NCI-H128 (cell line): ENCODE results near the gene ABCC8.

Experiments used
- DNase-seq: peaks from one replicate; lab custom pipeline; 2025; ENCODE audit not compliant: unreplicated experiment; lab: John Stamatoyannopoulos, UW

The ABCC8 gene

DNA sequence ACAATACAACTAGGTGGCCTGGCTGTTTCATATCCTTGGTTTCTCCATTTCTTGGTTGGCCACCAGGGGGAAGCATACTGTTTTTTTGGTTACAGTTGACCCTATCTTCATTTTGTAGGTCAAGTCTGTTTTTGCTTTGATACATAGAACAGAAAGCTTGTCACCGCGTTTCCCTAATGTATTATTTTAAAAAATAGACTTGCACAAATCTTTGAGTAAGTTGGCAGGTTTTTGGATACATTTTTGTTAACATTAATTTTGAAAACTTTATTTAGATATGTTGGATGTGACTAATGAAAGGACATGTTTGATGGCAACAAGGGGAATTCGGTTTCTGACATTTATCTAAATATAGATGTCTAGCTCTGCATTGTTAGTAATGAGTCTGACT lies 122.0 kb downstream of the ABCC8 start:
- peak; percentile 2 for DNase-seq

DNA sequence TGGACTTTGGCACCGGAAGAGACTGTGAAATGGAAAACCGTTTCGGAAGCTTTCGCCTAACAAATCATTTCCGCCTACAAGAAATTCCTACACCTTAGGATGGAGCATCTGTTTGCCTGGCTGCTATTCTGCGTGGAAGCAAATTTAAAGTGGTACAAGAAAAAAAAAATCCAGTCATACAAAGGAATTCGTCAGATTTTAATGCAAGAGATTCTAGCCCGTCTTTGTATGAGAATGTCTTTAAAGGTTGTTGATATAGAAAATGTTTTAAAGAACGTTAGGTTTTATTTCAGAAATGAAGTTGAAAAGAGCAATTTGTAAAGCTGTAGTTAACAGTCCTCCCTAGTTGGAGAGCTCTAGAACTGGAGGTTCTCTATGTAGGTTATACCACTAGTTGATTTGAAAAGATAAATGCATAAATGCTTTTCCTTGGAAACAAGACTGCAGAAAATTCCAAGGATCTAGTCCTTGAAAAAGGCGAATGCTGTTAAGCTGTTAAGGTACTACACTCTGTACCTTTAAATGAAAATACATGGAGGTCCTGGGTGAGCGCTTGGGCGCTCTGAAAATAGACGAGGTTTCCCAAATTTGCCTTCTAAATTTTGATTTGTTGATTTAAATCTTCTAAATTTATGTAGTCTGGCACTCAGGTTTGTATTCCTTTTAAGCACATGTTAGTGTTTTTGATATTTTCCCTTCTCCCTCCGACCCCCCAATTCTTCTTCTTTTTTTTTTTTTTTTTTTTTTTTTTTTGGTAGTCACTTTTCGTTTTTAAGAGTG lies 122.6 kb downstream of the ABCC8 start:
- DNase-seq = no peak

DNA sequence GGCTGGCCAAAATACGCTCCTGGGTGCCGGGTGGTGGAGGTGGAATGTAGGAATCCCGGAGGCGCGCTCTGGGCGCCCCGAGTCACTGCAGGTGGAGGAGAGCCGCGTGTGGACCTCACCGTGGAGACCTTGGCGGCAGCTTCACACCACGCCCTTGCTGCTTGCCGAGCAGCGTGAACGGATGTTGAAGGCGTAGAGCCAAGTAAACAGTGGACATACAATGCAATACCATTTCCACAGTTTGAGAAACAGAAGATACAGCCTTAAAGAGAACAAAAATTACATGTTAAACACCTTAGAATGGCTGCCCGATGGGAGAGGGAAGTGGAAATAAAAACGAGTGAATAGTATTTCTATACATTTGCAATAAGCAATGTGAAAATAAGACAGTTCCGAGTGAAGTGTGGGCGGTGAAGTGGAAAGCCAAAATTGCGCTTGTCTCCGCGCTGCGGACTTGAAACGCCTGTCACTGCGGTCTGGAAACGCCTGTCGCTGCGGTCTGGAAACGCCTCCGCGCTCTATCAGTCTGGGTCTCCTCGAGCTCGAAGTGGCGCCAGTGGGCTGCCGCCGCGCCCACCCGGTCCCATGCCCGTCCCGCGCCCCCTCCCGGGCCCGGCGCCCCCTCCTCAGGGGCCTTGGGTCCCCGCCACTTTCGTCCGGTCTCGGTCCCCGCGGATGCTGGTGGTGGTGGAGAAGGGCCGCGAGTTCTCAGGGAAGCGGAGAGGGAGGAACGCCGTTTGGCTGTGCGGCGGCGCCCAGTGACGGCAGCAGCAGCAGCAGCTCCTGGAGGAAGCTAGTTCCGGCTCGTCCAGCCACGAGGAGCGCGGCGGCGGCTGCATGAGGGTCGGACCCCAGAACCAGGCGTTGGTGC lies 123.5 kb downstream of the ABCC8 start:
- DNase-seq = peak; percentile 53

DNA sequence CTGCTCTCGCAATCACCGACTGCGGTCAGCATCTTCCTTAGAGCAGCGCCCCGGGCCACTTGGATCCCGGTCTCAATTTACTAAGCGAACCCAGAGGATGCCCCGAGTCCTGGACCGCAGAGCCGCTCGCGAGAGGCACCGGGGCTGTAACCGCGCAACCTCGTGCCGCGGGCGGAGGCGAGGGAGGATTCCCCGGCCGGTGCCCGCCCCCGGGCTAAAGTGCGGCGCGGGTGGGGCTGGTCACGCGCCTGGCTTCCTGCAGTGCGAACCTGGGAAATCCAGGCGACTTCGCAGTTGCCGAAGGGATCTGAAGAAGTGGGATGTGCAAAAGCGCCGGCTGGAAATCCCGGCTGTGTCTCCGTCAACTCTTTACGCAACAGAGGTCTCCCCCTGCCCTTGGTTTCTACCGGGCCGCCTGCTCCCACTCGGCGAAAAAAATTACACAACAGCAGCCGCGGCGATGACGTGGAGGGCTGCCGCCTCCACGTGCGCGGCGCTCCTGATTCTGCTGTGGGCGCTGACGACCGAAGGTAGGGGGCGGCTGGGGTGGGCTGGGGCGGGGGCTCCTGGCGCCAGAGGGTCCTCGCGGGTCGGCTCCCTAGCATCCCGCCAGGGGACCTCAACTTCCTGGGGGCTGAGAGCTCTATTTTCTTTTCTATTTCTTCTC lies 125.0 kb downstream of the ABCC8 start, which contains the start of gene NCR3LG1:
Gene NCR3LG1, plus strand, starts transcription at position 291 of the 667 bp plus-strand sequence. Its CDS starts 170 bp downstream, at position 461.
- DNase-seq = peak; percentile 29

DNA sequence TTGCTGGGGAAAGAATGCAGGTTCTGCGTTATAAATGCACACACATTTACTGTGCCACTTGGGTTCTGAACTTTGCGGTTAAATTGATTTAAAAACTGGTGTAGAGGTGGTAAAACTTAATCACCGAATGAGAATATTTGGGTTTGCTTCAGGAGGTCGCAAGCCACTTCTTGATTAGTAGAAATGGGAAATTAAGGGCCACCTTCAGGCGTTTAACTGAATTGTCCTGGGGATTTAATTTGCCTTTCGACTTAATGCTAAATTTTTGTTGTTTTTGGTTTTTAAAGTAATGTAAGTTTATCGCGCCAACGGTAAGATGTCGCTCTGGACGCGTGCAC lies 125.5 kb downstream of the ABCC8 start:
- no peak for DNase-seq

DNA sequence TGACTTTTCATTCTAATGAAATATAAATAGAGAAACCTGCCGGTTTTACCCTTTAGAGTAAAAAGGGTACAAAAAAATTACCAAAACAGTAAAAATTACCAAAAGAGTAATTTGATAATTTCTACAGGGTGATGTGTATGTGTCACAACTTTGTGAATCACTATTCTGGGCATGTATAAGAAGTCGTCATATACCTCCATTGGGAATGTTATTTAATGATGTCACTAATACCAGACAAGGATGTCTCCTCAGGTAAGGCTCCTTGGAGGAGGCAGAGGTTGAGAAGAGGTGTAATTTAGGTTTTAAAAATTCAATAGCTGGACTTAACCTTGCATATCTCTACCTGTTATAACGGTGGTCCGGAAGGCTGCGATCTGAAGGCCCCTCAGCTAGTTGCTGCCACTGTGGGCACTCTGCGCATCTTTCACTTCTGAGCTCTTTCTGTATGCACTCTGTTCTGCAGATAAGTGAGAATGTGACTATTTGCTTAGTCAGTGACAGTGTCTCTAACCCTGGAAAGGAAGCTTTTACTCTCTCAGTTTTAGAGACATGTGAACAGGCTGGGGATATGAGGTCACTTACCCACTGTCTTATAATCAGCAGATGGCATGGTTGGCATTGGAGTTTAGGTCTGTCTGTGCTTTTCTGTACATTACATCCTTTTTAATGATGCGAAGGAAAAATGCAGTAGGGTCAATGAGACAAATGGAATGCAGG lies 126.0 kb downstream of the ABCC8 start:
- DNase-seq = no peak

DNA sequence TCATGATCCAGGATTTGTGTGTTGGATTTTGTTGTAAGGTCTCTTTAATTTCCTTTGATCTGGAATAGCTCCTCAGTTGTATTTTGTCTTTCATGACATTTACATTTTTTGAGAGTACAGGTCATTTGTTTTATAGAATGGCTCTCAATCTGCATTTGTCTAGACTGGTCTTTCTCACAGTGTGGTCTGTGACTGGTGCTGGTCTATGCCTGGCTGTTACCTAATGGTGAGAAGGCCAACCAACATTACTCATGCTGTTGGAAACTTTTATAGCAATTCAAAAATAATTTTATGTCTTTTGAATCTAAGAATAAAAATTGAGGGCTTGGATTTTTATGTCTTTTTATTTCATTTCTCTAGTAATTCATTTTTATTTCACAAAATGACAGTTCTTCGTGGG lies 129.0 kb downstream of the ABCC8 start:
- DNase-seq = no peak

DNA sequence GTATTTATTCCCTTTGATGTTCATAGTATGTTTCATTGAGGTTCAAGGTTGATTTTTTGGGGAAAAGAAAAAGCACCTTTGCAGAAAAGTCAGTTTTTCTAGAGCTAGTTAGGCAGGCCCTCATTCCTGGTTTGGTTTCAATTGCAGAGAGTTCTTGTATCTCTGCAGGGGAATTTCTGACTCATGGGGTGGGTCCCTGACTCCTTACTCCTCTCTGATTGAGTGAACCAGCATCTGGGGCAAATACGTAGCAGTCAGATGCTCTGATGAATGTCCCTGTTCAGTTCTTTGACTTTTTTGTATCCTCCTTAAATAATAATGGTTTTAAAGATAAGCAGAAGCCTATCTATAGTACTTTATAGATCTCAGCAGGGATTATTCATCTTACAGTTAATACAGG lies 132.7 kb downstream of the ABCC8 start:
- no peak for DNase-seq

DNA sequence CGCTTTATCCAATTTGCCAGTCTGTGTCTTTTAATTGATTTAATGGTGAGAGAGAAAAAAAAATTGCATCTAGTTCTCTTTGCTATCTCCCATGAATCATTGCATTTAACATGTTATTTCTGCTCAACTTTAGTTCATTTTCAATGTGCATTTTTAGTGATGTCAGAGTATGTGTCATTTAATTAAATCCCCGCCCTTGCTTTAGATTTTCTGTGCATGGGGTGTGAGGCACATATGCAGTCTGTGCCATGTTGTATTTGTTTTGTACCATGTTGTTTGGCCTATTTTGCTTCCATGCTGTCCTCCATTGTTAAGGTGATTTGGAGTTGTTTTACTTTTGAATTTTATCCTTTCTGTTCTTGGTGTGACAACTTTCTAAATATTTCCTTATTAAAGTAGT lies 133.4 kb downstream of the ABCC8 start:
- DNase-seq = no peak
